Activated CD4-positive, CD25-positive, alpha-beta regulatory T cell treated with anti-CD3 and anti-CD28 coated beads, Interleukin-2, amount 50 U/mL, for 16 hours (primary cell): ENCODE measurements around the gene PHACTR3.
"Not testable (repeated sequence)": the region's sequence is repeated elsewhere in the genome, so short reads cannot be mapped to it uniquely, and the experiment has no call there.

Experiments
- DNase-seq: peaks from one replicate; pipeline ENCODE4 v3.0.0-alpha.2; 2020; ENCODE audit warnings: low read depth, low spot score

PHACTR3 gene

GRCh38 chr20:59618585-59618984 is 14.2 kb downstream of the PHACTR3 start:
- not testable (repeated sequence) for DNase-seq

- no peak for DNase-seq
These were observed 16.6 kb downstream of the PHACTR3 start for GRCh38 chr20:59620860-59621505.

GRCh38 chr20:59622496-59622895 is 18.2 kb downstream of the PHACTR3 start:
- no peak for DNase-seq

- DNase-seq: no peak
These were observed 18.8 kb downstream of the PHACTR3 start for GRCh38 chr20:59623133-59623532.

- DNase-seq: no peak
These were observed 19.2 kb downstream of the PHACTR3 start for GRCh38 chr20:59623583-59623982.

GRCh38 chr20:59624401-59624800 is 20.1 kb downstream of the PHACTR3 start:
- DNase-seq: no peak

GRCh38 chr20:59625214-59625922 is 21.0 kb downstream of the PHACTR3 start:
- no peak for DNase-seq

- DNase-seq: no peak
These were observed 23.0 kb downstream of the PHACTR3 start for GRCh38 chr20:59627298-59627697.

- no peak for DNase-seq
These were observed 23.8 kb downstream of the PHACTR3 start for GRCh38 chr20:59628171-59628570.

- no peak for DNase-seq
These were observed 25.1 kb downstream of the PHACTR3 start for GRCh38 chr20:59629141-59630045.

- DNase-seq: no peak
These were observed 26.2 kb downstream of the PHACTR3 start for GRCh38 chr20:59630526-59630925.

GRCh38 chr20:59631751-59632540 is 27.6 kb downstream of the PHACTR3 start:
- no peak for DNase-seq

- no peak for DNase-seq
These were observed 28.3 kb downstream of the PHACTR3 start for GRCh38 chr20:59632541-59633113.

GRCh38 chr20:59633656-59634251 is 29.4 kb downstream of the PHACTR3 start:
- DNase-seq: no peak

- DNase-seq: no peak
These were observed 30.2 kb downstream of the PHACTR3 start for GRCh38 chr20:59634435-59635005.

GRCh38 chr20:59636766-59637370 is 32.5 kb downstream of the PHACTR3 start:
- no peak for DNase-seq

- DNase-seq: no peak
These were observed 35.9 kb downstream of the PHACTR3 start for GRCh38 chr20:59640267-59640666.

GRCh38 chr20:59643615-59644061 is 39.3 kb downstream of the PHACTR3 start:
- DNase-seq: no peak

GRCh38 chr20:59644371-59644939 is 40.1 kb downstream of the PHACTR3 start:
- no peak for DNase-seq

GRCh38 chr20:59645271-59645670 is 40.9 kb downstream of the PHACTR3 start:
- no peak for DNase-seq
